T-helper 1 cell (primary cell): Measurements from ENCODE around the gene MRPL12.

Source experiments
- DNase-seq, 5 donors: peaks; one replicate each; pipeline ENCODE4 v3.0.0-alpha.2; 2012 to 2020

Gene MRPL12

GRCh38 chr17:81741049-81741593 lies 38.0 kb downstream of the MRPL12 start:
- no peak for DNase-seq

- no peak for DNase-seq
Observed at GRCh38 chr17:81741594-81742452, 38.7 kb downstream of the MRPL12 start.
